Loucy (cell line): ENCODE results near the gene RBPMS2.

ENCODE experiments used
- H2AFZ ChIP-seq: fragments of 200-600 bp; sonication (generic); 2 replicates; pipeline ENCODE4 v1.6.0; 2016; ENCODE audit warnings: antibody characterized with exemption, mild to moderate bottlenecking, low read length, moderate library complexity
- H3F3A ChIP-seq: fragments of 200-600 bp; 2 replicates; pipeline ENCODE4 v1.6.0; 2016; ENCODE audit warnings: antibody characterized with exemption, low read depth, mild to moderate bottlenecking
- H3K27me3 ChIP-seq: fragments of 200-600 bp; sonication (generic); 2 replicates; pipeline ENCODE4 v1.6.1; 2014; ENCODE audit warnings: low read length, mild to moderate bottlenecking; ENCODE audit not compliant: insufficient read depth, poor library complexity, severe bottlenecking
- H3K36me3 ChIP-seq: fragments of 200-600 bp; sonication (generic); 2 replicates; pipeline ENCODE4 v1.6.1; 2016; ENCODE audit warnings: low read length; ENCODE audit not compliant: insufficient read depth
- H3K4me1 ChIP-seq: fragments of 200-600 bp; sonication (generic); 2 replicates; pipeline ENCODE4 v1.5.1; 2014; ENCODE audit warnings: low read length, mild to moderate bottlenecking; ENCODE audit not compliant: insufficient read depth, poor library complexity, severe bottlenecking
- H3K4me2 ChIP-seq: fragments of 200-600 bp; sonication (generic); 2 replicates; pipeline ENCODE4 v1.6.0; 2014; ENCODE audit warnings: antibody characterized with exemption, low read length, low read depth, mild to moderate bottlenecking; ENCODE audit not compliant: poor library complexity, severe bottlenecking
- H3K4me3 ChIP-seq: fragments of 200-600 bp; sonication (generic); 2 replicates; pipeline ENCODE4 v1.5.1; 2014; ENCODE audit warnings: low read length, mild to moderate bottlenecking, mixed read lengths; ENCODE audit not compliant: poor library complexity, severe bottlenecking
- H3K79me2 ChIP-seq: fragments of 200-600 bp; sonication (generic); 2 replicates; pipeline ENCODE4 v1.6.1; 2014; ENCODE audit warnings: low read length; ENCODE audit not compliant: insufficient read depth
- H3K9ac ChIP-seq: fragments of 200-600 bp; sonication (generic); 2 replicates; pipeline ENCODE4 v1.6.0; 2014; ENCODE audit warnings: mild to moderate bottlenecking, low read depth, low read length, moderate library complexity; ENCODE audit not compliant: poor library complexity, severe bottlenecking
- H3K9me2 ChIP-seq: fragments of 200-600 bp; sonication (generic); replicated peaks from 2 replicates; pipeline ENCODE4 v1.6.1; 2016; ENCODE audit warnings: low read depth, low read length, mixed read lengths
- H3K9me3 ChIP-seq: fragments of 200-600 bp; sonication (generic); 2 replicates; pipeline ENCODE4 v1.6.1; 2014; ENCODE audit warnings: mild to moderate bottlenecking, antibody characterized with exemption, low read length, low read depth; ENCODE audit not compliant: insufficient read depth
- H4K20me1 ChIP-seq: fragments of 200-600 bp; sonication (generic); 2 replicates; pipeline ENCODE4 v1.6.0; 2014; ENCODE audit warnings: antibody characterized with exemption, low read length, mild to moderate bottlenecking; ENCODE audit not compliant: insufficient read depth, poor library complexity, severe bottlenecking
- CTCF ChIP-seq: fragments of 200-600 bp; sonication (generic); conservative IDR thresholded peaks from 2 replicates; pipeline ENCODE4 v1.5.1; 2014; ENCODE audit warnings: mild to moderate bottlenecking, antibody characterized with exemption, low read length
- EZH2phosphoT487 ChIP-seq: fragments of 200-600 bp; IDR thresholded peaks from 2 replicates; pipeline ENCODE4 v1.6.1; 2018; ENCODE audit warnings: antibody characterized with exemption, mild to moderate bottlenecking, moderate library complexity, borderline replicate concordance

RBPMS2 gene

GRCh38 chr15:64755427-64755940, 19.9 kb downstream of the RBPMS2 start:
- H4K20me1 ChIP-seq: no peaks in the 10 kb centered on the region
- no peaks in the 10 kb centered on the region for H3K9me3 ChIP-seq
- H3K36me3 ChIP-seq: no peaks in the 10 kb centered on the region
- no peak overlapping the region for H3K9ac ChIP-seq
- H3K9me2 ChIP-seq: no peaks in the 10 kb centered on the region
- no peak overlapping the region for H2AFZ ChIP-seq
- H3K4me3 ChIP-seq: no peak overlapping the region
- no peaks in the 10 kb centered on the region for H3K4me1 ChIP-seq
- H3K4me2 ChIP-seq: no peak overlapping the region
- no peak for TF ChIP-seq CTCF
- TF ChIP-seq EZH2phosphoT487: no peak
- no peaks in the 10 kb centered on the region for H3F3A ChIP-seq
- H3K79me2 ChIP-seq: no peaks in the 10 kb centered on the region
- no peaks in the 10 kb centered on the region for H3K27me3 ChIP-seq

GRCh38 chr15:64754663-64755426, 20.5 kb downstream of the RBPMS2 start:
- Histone ChIP-seq H3K4me3 (no peak overlapping the region), H3K4me2 (no peak overlapping the region), H3F3A (no peaks in the 10 kb centered on the region), H3K36me3 (no peaks in the 10 kb centered on the region), H3K4me1 (no peaks in the 10 kb centered on the region), H4K20me1 (no peaks in the 10 kb centered on the region), H3K79me2 (no peaks in the 10 kb centered on the region), H2AFZ (no peak overlapping the region), H3K9me2 (no peaks in the 10 kb centered on the region), H3K9ac (no peak overlapping the region), H3K27me3 (no peaks in the 10 kb centered on the region), H3K9me3 (no peaks in the 10 kb centered on the region)
- TF ChIP-seq CTCF (no peak), EZH2phosphoT487 (no peak)

- no peaks in the 10 kb centered on the region for H3K79me2 ChIP-seq
- H3K4me3 ChIP-seq: no peak overlapping the region
- H3F3A ChIP-seq: no peaks in the 10 kb centered on the region
- no peaks in the 10 kb centered on the region for H3K36me3 ChIP-seq
- H3K9ac ChIP-seq: no peak overlapping the region
- H4K20me1 ChIP-seq: no peaks in the 10 kb centered on the region
- H3K4me2 ChIP-seq: no peak overlapping the region
- no peaks in the 10 kb centered on the region for H3K27me3 ChIP-seq
- no peak for TF ChIP-seq EZH2phosphoT487
- TF ChIP-seq CTCF: no peak
- H3K9me2 ChIP-seq: no peaks in the 10 kb centered on the region
- H3K4me1 ChIP-seq: no peaks in the 10 kb centered on the region
- no peak overlapping the region for H2AFZ ChIP-seq
- H3K9me3 ChIP-seq: no peaks in the 10 kb centered on the region
Measured at GRCh38 chr15:64753480-64754185, 21.8 kb downstream of the RBPMS2 start.
